Medulla oblongata (tissue), 1 donor: ENCODE results near the gene COL18A1.
A peak's percentile ranks its signal among the peaks of the same experiment; 100 is the strongest.
"Not testable (repeated sequence)": the region's sequence is repeated elsewhere in the genome, so short reads cannot be mapped to it uniquely, and the experiment has no call there.

ENCODE experiments used
- DNase-seq: peaks from one replicate; pipeline ENCODE4 v3.0.0-alpha.2; 2015; ENCODE audit errors: extremely low spot score

COL18A1 gene

GRCh38 chr21:45367402-45368351 lies 37.3 kb upstream of the COL18A1 start:
- no peak for DNase-seq

DNA sequence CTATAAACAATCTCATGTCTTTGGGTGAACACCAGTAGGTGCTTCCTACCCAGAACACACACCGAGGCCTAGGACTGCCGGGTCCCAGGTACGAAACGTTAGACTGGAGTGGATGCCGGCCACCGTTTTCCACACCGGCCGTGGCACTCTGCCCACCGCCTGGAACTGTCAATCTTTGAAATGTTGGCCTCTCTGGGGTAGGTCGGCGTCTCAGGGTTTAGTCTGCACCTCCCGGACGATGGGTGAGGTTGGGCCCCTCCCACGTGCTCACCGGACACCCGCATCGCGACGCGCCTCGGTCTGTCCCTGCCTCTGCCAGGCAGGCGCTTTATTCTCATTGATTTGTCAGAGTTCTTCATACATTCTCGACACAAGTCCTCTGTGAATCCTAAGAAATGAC lies 35.9 kb upstream of the COL18A1 start:
- not testable (repeated sequence) for DNase-seq

DNA sequence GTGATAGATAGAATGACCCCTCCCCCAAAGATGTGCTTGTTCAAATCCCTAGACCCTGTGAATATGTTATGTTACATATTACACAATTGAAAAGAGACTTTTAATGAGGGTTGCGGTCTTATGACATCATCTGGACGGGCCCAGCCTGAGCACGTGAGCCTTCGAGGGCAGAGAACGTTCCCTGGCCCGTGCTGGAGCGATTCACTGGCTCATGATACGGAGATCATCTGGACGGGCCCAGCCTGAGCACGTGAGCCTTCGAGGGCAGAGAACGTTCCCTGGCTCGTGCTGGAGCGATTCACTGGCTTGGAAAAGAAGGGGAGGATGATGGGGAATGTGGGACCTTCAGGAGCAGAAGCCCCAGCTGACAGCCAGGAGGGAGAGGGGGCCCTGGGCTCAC lies 34.4 kb upstream of the COL18A1 start:
- DNase-seq: no peak

- no peak for DNase-seq
These were observed 33.9 kb upstream of the COL18A1 start for GRCh38 chr21:45371081-45371480.

- DNase-seq: no peak
These were observed 33.3 kb upstream of the COL18A1 start for GRCh38 chr21:45371655-45372054.

- no peak for DNase-seq
These were observed 32.1 kb upstream of the COL18A1 start for GRCh38 chr21:45372732-45373355.

GRCh38 chr21:45373991-45374816 lies 30.8 kb upstream of the COL18A1 start:
- DNase-seq: no peak

- DNase-seq: no peak
These were observed 30.0 kb upstream of the COL18A1 start for GRCh38 chr21:45374826-45375455.

DNA sequence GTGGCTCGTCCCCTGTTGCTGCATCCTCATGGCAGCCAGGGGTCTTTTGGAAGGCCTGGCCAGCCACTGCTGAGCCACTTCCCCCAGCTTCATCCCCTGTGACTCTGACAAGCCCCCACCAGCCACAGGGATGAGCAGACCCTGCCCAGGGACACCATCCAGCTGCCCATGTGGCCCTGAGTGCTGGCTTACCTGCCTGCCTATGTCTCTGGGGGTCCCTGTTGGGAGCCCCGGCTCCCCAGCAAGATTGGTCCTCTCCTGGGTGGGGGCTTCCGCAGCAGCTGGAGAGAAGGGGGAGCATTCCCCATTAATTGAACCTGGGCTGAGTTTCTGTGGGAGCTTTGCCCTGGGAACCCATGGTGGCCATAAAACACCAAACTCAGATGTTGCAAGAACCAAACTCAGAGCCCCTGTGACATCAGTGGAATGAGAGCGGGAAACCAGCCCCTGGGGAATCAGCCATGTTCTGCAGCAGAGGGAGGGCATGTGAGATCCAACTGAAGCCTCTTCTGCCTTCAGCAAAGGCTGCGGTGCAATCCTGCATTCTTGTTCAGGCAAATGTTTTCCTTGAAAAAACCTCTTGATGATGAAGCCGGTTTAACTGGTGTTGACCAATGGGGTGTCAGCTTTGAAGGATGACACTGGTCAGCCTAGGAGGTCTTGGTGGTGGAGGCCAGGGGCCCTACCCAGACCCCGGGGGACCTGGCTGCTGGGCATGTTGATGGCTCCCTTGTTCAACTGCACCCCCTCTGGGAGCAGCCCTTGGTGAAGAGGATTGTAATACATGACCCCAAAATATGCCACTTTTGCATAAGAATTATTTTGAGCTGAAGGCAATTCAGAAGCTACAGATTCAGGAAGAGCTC lies 28.3 kb upstream of the COL18A1 start:
- no peak for DNase-seq

GRCh38 chr21:45377325-45377709 lies 27.6 kb upstream of the COL18A1 start:
- no peak for DNase-seq

DNA sequence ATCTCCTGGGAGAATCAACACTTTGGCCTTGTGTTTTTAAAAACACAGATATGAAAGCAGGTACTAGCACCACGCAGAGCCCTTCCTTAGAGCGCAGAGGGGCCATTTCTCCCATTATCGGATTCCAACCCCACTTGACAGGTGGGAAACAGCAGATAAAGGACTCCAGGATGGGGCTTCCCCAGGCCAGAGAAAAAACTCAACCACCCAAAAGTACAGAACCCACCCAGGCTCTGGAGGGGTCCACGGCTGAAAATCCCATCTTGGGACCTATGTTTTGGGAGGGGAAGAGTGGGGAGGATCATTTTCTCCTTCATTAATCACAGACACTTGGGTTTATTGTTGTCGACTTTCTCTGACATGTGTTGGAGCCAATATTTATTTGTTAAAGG lies 27.1 kb upstream of the COL18A1 start:
- DNase-seq: no peak

DNA sequence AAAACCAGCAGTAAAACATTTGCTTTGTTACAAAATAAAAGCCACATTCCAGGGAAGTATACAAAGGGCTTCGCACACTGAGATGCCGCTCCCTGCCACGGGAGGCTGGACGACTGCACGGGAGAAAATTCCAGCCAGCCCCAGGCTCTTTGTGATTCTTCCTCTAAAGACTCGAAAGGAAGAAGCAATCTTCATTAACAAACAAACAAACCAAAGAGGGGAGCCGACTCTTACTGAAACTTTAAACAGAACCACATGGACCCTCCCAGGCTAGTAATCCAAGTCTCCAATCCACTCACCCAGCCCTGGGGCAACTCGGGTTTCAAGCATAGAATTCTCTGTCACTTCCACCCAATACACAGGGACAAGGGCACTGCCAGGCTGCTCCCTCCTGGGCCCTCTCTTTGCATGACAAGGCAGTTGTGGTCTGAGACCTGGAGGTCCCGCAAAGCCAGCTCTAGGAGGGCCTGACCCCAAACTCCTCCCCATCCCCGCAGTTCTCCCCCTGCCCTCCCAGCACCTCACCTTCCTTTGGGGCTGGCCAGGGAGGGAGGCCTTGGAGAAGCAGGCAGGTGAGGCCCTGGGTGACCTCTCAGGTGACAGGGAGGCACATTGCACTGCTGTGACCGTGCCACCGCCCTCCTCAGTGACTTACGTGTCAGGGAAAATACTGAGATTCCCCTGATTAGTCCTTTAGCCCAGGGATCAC lies 26.6 kb upstream of the COL18A1 start:
- DNase-seq: peak; percentile 4

DNA sequence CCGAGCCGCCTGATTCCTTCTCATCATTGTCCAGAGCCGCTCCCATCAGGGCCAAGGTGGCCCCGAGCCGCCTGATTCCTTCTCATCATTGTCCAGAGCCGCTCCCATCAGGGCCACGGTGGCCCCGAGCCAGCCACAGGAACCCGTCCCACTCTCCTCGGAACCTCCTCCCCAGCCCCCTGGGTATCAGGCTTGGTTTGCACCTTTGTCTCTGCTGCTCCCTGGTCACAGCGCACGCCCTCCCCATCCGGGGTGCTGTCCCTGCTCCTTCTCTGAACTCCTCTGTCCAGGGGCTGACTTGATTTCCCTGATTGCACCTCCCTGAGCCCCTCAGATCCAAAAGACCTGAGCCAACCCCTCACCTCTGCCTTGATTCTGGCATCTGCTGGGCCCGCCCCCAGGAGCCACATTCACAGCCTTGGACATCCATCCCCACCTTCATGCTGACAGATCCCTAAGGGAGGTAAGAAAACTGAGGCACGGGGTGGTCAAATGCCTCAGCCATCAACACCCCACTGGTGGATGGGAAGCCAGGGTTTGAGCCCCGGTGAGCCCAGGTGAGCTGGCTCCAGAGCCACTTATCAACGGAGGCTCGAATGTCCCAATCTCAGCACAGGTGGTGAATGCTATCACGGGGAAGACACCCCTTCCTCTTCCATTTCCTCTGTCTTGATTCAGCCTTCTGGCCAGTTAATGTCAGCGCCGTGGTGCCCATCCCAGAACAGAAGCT lies 25.6 kb upstream of the COL18A1 start:
- no peak for DNase-seq

DNA sequence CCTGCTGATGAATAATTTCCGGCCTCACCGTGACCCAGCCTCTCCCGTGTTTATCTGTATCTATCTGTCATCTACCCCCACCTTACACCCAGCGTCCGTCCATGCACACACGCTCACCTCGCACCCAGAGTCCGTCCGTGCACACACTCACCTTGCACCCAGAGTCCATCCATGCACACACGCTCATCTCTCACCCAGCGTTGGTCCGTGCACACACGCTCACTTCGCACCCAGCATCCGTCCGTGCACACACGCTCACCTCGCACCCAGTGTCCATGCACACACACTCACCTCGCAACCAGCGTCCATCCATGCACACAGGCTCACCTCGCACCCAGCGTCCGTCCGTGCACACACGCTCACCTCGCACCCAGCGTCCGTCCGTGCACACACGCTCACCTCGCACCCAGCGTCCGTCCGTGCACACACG lies 25.0 kb upstream of the COL18A1 start:
- DNase-seq: no peak

- DNase-seq: no peak
These were observed 24.4 kb upstream of the COL18A1 start for GRCh38 chr21:45380566-45380965.

DNA sequence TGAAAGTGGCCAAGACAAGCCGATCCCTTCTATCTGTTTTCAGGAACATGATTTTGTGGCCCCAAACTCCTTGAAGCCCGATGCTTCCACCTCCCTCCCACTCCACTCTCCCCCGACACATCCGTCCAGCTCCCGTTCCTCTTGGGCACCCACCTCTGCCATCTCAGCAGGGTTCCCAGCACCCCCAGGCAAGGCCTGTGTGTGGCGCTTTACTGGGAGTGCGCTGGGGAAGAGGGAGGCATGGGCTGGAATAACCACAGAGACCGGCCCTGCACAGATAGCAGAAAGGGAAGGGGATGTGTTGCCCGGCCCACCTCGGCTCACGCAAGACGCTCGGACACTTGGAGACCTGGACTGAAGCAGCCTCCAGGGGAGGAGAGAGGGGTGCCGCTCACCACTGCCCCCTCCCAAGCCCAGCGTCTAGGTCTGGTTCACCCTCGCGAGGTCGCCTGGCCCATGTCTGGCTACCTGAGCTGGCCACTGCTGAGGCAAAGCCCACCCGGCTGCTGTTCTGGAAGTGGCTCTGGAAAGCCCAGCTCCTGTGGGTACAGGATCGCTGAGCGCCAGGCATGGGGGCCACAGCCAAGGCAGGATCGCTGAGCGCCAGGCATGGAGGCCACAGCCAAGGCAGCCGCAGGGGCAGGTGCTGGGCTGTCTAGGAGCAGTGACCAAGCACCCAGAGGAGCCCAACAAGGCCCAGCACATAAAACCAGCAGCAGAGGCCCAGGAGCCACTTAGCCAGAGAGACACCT lies 23.8 kb upstream of the COL18A1 start:
- DNase-seq: no peak

- DNase-seq: no peak
These were observed 22.9 kb upstream of the COL18A1 start for GRCh38 chr21:45381865-45382696.

GRCh38 chr21:45382697-45382997 lies 22.3 kb upstream of the COL18A1 start:
- no peak for DNase-seq
